Stimulated activated CD4-positive, alpha-beta T cell treated with anti-CD3 and anti-CD28 coated beads, Interleukin-1b, Interleukin-23, amount 100 ng/mL, for 1 hour (primary cell): Measurements from ENCODE around the gene MACO1.
"Not testable (repeated sequence)": the region's sequence is repeated elsewhere in the genome, so short reads cannot be mapped to it uniquely, and the experiment has no call there.

Experiments
- DNase-seq, 2 donors: peaks; one replicate each; pipeline ENCODE4 v3.0.0-alpha.2; 2020; ENCODE audit warnings: low read depth in 2 of 2

MACO1 gene

GRCh38 chr1:25487628-25488027 lies 56.9 kb downstream of the MACO1 start:
- DNase-seq = no peak

GRCh38 chr1:25492323-25492722 lies 61.6 kb downstream of the MACO1 start:
- no peak for DNase-seq

GRCh38 chr1:25494952-25495351 lies 64.3 kb downstream of the MACO1 start:
- DNase-seq = no peak

GRCh38 chr1:25500694-25501093 lies 70.0 kb downstream of the MACO1 start:
- no peak for DNase-seq

- DNase-seq = no peak
Observed at GRCh38 chr1:25501235-25502058, 70.8 kb downstream of the MACO1 start.

GRCh38 chr1:25502957-25503356 lies 72.3 kb downstream of the MACO1 start:
- no peak for DNase-seq

GRCh38 chr1:25503551-25504426 lies 73.1 kb downstream of the MACO1 start:
- DNase-seq = peak; percentile 42 to 44

- DNase-seq = no peak
Observed at GRCh38 chr1:25504706-25505595, 74.3 kb downstream of the MACO1 start.

- no peak for DNase-seq
Observed at GRCh38 chr1:25505656-25506385, 75.1 kb downstream of the MACO1 start.

GRCh38 chr1:25506566-25507463 lies 76.1 kb downstream of the MACO1 start:
- DNase-seq = not testable (repeated sequence)

GRCh38 chr1:25513666-25514065 lies 83.0 kb downstream of the MACO1 start:
- DNase-seq = no peak

- no peak for DNase-seq
Observed at GRCh38 chr1:25515033-25515432, 84.3 kb downstream of the MACO1 start.

- no peak for DNase-seq
Observed at GRCh38 chr1:25516686-25517085, 86.0 kb downstream of the MACO1 start.

- DNase-seq = no peak
Observed at GRCh38 chr1:25517476-25518394, 87.0 kb downstream of the MACO1 start.

GRCh38 chr1:25519624-25520023 lies 88.9 kb downstream of the MACO1 start:
- no peak for DNase-seq

- peak; percentile 53 to 57 for DNase-seq
Observed at GRCh38 chr1:25520446-25521061, 89.9 kb downstream of the MACO1 start.

GRCh38 chr1:25522031-25522655 lies 91.4 kb downstream of the MACO1 start:
- DNase-seq = no peak

- DNase-seq = no peak
Observed at GRCh38 chr1:25523542-25523941, 92.8 kb downstream of the MACO1 start.
